ENCODE measurements around the gene C4orf54.

C4orf54 gene

GRCh38 chr4:99657798-99658197 is at the start of gene C4orf54:
Gene C4orf54 (minus strand): TSS chr4:99657828. CDS start chr4:99654648, 3,180 bp downstream.
- no peak for FAIRE-seq

DNA sequence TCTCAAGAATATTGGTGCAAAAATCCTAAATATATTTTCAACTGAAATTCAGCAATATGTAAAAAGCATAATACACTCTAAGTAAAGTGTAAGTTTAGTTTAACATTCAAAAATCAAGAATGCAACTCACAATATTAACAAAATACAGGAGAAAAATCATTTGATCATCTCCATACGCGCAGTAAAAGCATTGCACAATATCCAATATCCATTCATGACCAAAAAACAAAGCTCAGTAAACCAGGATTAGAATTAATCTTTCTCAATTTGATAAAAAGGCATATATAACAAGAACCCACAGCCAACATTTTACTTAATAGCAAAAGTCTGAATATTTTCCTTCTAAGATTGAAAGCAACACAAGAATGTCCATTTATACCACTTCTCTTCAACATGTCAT is 48.3 kb upstream of the C4orf54 start:
- FAIRE-seq, result no peak

GRCh38 chr4:99696801-99697200 is 39.2 kb upstream of the C4orf54 start:
- FAIRE-seq, result no peak

- FAIRE-seq, result no peak
These were observed 35.5 kb upstream of the C4orf54 start for GRCh38 chr4:99693140-99693539.

DNA sequence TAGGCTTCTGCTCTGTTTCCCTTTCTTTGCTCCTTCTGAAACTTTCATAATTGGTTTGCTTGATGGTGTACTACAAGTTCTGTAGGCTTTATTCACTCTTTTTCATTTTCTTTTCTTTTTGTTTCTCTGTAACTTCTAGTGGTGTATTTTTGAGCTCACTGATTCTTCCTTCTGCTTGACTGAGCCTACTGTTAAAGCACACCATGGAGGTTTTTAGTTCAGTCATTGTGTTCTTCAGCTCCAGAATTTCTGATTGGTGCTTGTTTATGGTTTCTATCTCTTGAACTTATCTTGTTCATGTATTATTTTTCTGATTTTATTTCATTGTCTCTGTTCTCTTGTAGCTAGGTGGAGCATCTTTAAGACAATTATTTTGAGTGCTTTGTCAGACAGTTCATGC is 33.4 kb upstream of the C4orf54 start:
- no peak for FAIRE-seq

GRCh38 chr4:99690472-99690871 is 32.8 kb upstream of the C4orf54 start:
- FAIRE-seq, result no peak

- FAIRE-seq, result no peak
These were observed 29.5 kb upstream of the C4orf54 start for GRCh38 chr4:99687120-99687519.

- no peak for FAIRE-seq
These were observed 27.6 kb upstream of the C4orf54 start for GRCh38 chr4:99685234-99685633.

DNA sequence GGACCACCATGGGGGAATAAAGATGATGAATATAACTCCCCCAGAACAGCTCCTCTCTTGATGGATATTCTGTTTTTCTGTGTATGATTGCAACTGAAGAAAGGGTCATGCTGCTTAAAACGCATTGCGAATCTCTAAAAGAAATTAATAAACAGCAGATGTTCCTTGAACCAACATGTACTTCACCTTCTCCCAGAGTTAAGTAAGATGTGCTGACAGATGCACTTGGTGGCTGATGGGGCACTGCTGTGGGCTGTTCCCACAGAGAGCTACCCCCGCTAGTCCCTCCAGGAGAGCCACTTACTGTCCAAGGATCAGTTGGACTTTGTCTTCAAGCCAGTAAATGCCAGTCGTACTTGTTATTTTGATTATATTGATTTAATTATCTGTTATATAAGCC is 26.3 kb upstream of the C4orf54 start:
- no peak for FAIRE-seq

- FAIRE-seq, result no peak
These were observed 22.3 kb upstream of the C4orf54 start for GRCh38 chr4:99679976-99680375.

- no peak for FAIRE-seq
These were observed 21.6 kb upstream of the C4orf54 start for GRCh38 chr4:99679204-99679603.

DNA sequence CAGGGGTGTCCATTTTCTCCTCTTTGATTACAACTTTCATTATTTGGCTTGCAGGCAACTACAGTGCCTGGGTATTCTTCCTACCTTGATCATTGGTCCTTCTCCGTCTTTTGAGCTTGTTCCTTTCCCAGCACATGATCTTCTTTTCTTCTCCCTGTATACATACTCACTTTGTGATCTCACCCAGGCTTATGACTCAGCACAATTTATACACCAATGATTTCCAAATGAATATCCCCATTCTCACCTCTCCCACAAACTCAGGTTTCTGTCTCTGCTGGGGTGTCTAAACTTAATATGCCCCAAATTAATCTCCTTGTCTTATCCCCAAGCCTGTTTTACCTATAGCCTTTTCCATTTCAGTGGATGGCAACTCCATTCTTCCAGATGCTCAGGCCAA is 19.5 kb upstream of the C4orf54 start:
- no peak for FAIRE-seq

DNA sequence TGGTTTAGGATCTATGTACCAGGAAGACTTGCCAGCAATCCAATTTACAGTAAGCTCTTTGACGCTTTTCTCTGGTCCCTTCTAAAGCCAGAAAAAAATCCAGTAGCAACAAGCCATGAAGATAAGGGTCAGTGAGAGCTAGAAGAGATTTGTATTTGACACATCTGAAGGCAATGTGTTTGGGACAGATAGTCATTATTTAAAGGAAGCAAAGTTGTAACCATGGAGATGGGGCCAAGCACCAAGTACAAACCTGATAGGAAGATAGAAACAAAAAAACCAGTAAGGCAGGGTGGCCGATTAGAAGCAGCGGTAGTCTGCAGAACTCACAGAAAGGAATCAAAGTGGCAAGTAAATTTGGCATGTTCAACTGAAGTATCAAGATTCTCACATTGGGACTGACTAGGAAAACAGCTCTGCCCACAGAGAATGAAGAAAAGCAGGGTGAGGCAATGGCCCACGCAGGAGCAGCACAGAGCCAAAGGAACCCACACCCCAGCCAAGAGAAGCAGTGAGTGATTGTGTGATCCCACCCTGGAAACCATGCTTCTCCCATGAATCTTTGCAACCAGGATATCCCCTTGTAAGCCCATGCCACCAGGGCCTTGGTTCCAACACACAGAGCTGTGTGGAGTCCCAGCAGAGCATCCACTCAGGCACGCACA is 12.9 kb upstream of the C4orf54 start:
- FAIRE-seq, result no peak

GRCh38 chr4:99669084-99669483 is 11.5 kb upstream of the C4orf54 start:
- no peak for FAIRE-seq

- FAIRE-seq, result no peak
These were observed 10.8 kb upstream of the C4orf54 start for GRCh38 chr4:99668472-99668871.

DNA sequence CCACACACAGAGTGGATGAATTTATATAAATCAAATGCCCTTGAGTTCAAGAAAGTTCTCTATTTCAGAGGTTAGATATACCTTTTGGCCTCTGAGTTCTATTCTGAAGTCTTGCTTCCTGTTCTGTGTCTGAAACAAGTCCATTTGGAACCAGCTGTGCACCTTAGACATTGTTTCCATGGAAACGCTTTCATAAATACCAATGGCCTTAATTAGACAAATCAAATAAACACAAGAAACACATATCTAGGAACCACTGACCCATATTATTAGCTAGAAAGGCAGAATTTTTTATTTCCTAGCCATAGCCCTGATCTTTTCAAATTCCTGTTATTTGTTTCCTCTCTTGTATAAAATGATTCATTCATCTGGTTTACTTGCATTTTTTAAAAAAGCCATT is 8.4 kb upstream of the C4orf54 start:
- no peak for FAIRE-seq

DNA sequence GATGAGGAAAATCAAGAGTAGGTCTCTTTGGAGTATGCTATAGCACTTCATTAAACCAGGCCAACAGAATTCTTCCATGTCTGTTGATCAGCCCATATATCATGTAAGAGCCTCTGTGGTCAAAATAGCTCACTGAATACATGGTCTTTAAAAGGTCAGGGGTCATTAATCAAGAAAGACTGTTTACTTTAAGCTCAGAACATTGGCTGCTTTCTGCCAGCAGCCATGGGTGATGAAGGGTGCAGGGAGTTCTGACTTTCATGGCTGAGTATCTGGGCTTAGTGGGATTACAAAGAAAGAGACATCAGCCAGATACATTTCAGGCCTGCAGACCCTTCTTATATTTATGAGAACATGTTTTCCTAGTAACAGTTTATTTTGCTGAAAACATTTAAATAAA is 7.1 kb upstream of the C4orf54 start:
- no peak for FAIRE-seq

- FAIRE-seq, result no peak
These were observed 4.3 kb upstream of the C4orf54 start for GRCh38 chr4:99661907-99662306.

DNA sequence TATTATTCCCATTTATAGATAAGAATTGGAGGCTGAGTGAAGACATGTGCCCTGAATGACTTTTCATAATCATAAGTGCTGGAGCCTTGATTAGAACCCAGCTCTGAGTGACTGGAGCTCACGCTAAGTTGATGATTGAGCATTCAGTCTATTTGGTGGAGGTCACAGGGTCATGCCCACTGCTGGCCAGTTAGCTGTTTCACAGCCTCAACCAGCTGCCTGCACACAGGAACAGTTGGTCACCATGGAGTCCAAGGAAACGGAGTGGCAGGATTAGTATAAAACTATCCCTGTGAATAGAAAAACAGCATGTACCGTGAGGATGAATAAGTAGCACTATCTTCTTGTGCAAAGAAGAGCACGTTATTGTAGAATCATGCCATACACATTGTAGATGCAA is 1.0 kb upstream of the C4orf54 start:
- no peak for FAIRE-seq

DNA sequence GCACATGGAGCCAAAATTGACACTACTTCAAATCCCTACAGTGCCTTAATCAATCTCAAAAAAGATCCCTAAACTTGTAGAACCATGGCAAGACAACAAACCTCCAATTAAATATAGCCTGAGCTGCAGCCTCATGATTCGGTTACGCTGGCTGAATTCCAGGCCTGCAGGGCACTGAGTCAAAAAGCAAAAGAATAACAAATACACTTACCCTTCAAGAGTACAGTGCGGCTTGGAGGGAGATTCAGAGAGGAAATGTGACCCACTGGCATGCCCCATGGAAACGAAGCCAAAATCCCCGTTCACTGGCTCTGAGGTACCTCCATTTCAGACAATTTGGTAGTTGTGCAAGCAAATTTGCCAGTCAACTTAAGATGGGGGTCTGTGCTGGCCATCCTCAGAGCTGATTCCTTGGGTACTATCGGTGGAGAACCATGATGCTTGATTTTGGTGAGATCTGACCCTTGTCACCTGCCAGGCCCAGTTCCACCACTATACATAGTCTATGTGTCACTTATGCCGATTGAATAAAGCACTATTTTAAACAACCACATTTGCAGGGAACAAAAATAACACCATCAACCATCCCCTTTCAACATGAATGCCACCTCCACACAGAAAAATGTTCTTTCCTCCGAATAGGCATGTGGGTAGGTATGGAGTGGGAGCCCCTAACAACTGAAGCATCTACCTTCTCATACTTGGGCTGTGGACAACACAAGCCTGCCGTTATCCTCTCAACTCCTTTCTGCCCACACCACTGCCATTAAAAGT is 2.1 kb downstream of the C4orf54 start:
- no peak for FAIRE-seq

- no peak for FAIRE-seq
These were observed 3.3 kb downstream of the C4orf54 start for GRCh38 chr4:99654361-99654761.

DNA sequence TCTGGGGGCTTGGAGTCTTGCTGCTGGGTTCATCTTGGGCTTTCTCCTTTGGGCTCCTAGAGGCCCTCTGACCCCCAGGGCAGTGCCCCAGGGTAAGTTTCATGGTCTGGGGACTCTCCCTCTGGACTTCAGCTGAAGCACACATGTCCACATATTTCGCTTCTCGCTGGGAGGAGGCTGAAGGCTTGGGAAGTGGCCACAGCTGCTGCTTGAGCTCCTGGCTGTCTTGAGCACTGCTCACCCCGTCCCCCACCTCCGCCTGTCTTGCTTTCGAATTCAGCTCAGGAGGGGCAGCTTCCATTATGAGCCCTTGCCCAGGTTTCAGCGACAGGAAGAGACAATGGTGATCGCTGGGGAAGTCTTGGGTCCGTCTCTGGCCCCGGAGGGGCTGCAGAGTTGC is 3.7 kb downstream of the C4orf54 start:
- FAIRE-seq, result no peak

GRCh38 chr4:99652596-99653436 is 4.8 kb downstream of the C4orf54 start:
- FAIRE-seq, result no peak
